GM12875 (cell line): ENCODE measurements around the gene DBNDD1.

ENCODE experiments used
- H3K4me3 ChIP-seq: one replicate; pipeline ENCODE4 v1.5.1; 2011; ENCODE audit warnings: low read depth, low read length, control low read depth
- CTCF ChIP-seq: IDR thresholded peaks from 2 replicates; pipeline ENCODE4 v1.5.1; 2011; ENCODE audit warnings: low read depth, mild to moderate bottlenecking, control low read depth, inconsistent platforms, low read length, moderate library complexity, borderline replicate concordance; ENCODE audit not compliant: insufficient read depth

The DBNDD1 gene

GRCh38 chr16:90050969-90051368 is 31.7 kb upstream of the DBNDD1 start:
- no peak for TF ChIP-seq CTCF

GRCh38 chr16:90048737-90049330 is 29.6 kb upstream of the DBNDD1 start:
- no peak overlapping the region for H3K4me3 ChIP-seq
- no peak for TF ChIP-seq CTCF

More at GRCh38 chr16:90050969-90051368, 31.7 kb upstream of the DBNDD1 start:
- no peak overlapping the region for H3K4me3 ChIP-seq

- TF ChIP-seq CTCF: no peak
- no peak overlapping the region for H3K4me3 ChIP-seq
Observed at GRCh38 chr16:90048347-90048722, 29.1 kb upstream of the DBNDD1 start.

- no peak for TF ChIP-seq CTCF
- H3K4me3 ChIP-seq: no peak overlapping the region
Observed at GRCh38 chr16:90047714-90048346, 28.6 kb upstream of the DBNDD1 start.

- no peak overlapping the region for H3K4me3 ChIP-seq
- no peak for TF ChIP-seq CTCF
Observed at GRCh38 chr16:90046971-90047713, 27.9 kb upstream of the DBNDD1 start.

- H3K4me3 ChIP-seq: no peak overlapping the region
- TF ChIP-seq CTCF: no peak
Observed at GRCh38 chr16:90046122-90046970, 27.1 kb upstream of the DBNDD1 start.
